Stomach (tissue), 9 donors: ENCODE results near the gene BNIP3. TPM values are rescaled to one million over a fixed set of nuclear protein-coding genes. Genes with fewer than 3 reads are reported as not detected.

Source experiments
- DNase-seq, 2 donors: peaks; one replicate each; pipeline versions ENCODE4 v3.0.0 to v3.0.0-alpha.2; 2013 to 2019
- H3K27ac ChIP-seq, 5 donors: fragments of 200-600 bp in 4 of 5; sonication (generic) in 4 of 5; one replicate each; pipeline ENCODE4 v1.5.1; 2013 to 2019; ENCODE audit warnings: mild to moderate bottlenecking in 1 of 5, moderate library complexity in 1 of 5
- H3K27me3 ChIP-seq, 3 donors: fragments of 200-600 bp; sonication (generic); one replicate each; pipeline ENCODE4 v1.5.1; 2017 to 2019; ENCODE audit warnings: mixed run types in 1 of 3
- H3K36me3 ChIP-seq, 4 donors: fragments of 200-600 bp; sonication (generic); 1 replicate in 3 of 4; 2 replicates in 1 of 4; pipeline ENCODE4 v1.5.1; 2016 to 2019
- H3K4me1 ChIP-seq, 4 donors: fragments of 200-600 bp; sonication (generic); one replicate each; pipeline ENCODE4 v1.5.1; 2016 to 2019
- H3K4me3 ChIP-seq, 4 donors: fragments of 200-600 bp; sonication (generic) in 3 of 4; one replicate each; pipeline ENCODE4 v1.5.1; 2016 to 2019; ENCODE audit warnings: mild to moderate bottlenecking in 1 of 4
- H3K9me3 ChIP-seq, 4 donors: fragments of 200-600 bp; sonication (generic); one replicate each; pipeline ENCODE4 v1.5.1; 2016 to 2019
- EP300 ChIP-seq: sonication (generic); formaldehyde crosslinking; IDR thresholded peaks from one replicate; pipeline ENCODE4 v1.6.1; 2017; ENCODE audit warnings: antibody characterized with exemption
- POLR2A ChIP-seq, 4 donors: fragments of 450-650 bp; IDR thresholded peaks; one replicate each; pipeline ENCODE4 v1.6.1; 2016; ENCODE audit warnings: antibody characterized with exemption in 4 of 4, control low read depth in 2 of 4, mild to moderate bottlenecking in 1 of 4, moderate library complexity in 1 of 4
- POLR2AphosphoS5 ChIP-seq, 3 donors: sonication (generic); formaldehyde crosslinking; IDR thresholded peaks; one replicate each; pipeline ENCODE4 v1.6.1; 2016; ENCODE audit warnings: antibody characterized with exemption in 3 of 3
- WGBS, 5 donors: extraction: QIAGEN DNeasy Blood & Tissue Kit in 3 of 5; methylation state at CpG; one replicate each; pipeline versions ENCODE4 v1.1.5 to v1.1.7; 2013 to 2018; 5-methylcytosine and 5-hydroxymethylcytosine counted together
- intact Hi-C: fragments of 100-400 bp; cut with DNase I; formaldehyde crosslinking; loops from one replicate; pipeline ENCODE4 v1.15.1; 2023; ENCODE audit warnings: low total_unique reads
- polyA plus RNA-seq, 3 donors: library from polyadenylated mRNA; stranded (reverse); fragments of 200-250 nt; gene quantifications; one replicate each; pipeline ENCODE4 v1.2.3, GENCODE V29; 2013
- total RNA-seq, 5 donors: library from RNA; depleted of rRNA; stranded (reverse); fragments of >200 nt; gene quantifications; one replicate each; pipeline versions ENCODE4 v1.1.0 to v1.2.3, GENCODE V29; 2014 to 2016
- TF ChIP-seq, protein P1 (sequence below), 7 experiments: fragments of 450-650 bp in 4 of 7; fragments of 200-600 bp in 3 of 7; sonication (generic) in 3 of 7; IDR thresholded peaks; one replicate each; pipeline ENCODE4 v1.5.1; 2016 to 2019; ENCODE audit warnings: antibody characterized with exemption in 7 of 7, control low read depth in 2 of 7, mild to moderate bottlenecking in 1 of 7
- donor health status: healthy with polysubstance abuse.
- donor health status: Bipolar disorder and iron deficiency.
- donor health status: healthy.

The BNIP3 gene
- total and polyA plus RNA-seq, 8 donors: 9.8 to 81.7 (median 22.0) TPM

GRCh38 chr10:131930150-131930549 lies 51.6 kb downstream of the BNIP3 start:
- Histone ChIP-seq H3K36me3 (peaks cover 0 to 11% (median 9%) of the 10 kb centered on the region in 4 donors), H3K4me3 (no peak overlapping the region), H3K27me3 (no peaks in the 10 kb centered on the region), H3K9me3 (peaks cover 0 to 8% (median 2%) of the 10 kb centered on the region in 4 donors), H3K27ac (no peak overlapping the region), H3K4me1 (peaks cover 13 to 69% (median 41%) of the 10 kb centered on the region in 4 donors)
- WGBS, 5 donors: 77 to 88% (median 80%) methylated on average over 4 of the region's 4 CpGs
- no peak for TF ChIP-seq EP300
- TF ChIP-seq, protein P1, sequence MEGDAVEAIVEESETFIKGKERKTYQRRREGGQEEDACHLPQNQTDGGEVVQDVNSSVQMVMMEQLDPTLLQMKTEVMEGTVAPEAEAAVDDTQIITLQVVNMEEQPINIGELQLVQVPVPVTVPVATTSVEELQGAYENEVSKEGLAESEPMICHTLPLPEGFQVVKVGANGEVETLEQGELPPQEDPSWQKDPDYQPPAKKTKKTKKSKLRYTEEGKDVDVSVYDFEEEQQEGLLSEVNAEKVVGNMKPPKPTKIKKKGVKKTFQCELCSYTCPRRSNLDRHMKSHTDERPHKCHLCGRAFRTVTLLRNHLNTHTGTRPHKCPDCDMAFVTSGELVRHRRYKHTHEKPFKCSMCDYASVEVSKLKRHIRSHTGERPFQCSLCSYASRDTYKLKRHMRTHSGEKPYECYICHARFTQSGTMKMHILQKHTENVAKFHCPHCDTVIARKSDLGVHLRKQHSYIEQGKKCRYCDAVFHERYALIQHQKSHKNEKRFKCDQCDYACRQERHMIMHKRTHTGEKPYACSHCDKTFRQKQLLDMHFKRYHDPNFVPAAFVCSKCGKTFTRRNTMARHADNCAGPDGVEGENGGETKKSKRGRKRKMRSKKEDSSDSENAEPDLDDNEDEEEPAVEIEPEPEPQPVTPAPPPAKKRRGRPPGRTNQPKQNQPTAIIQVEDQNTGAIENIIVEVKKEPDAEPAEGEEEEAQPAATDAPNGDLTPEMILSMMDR (IDR thresholded peaks at IDR 0.05): no peak
- no peak for TF ChIP-seq POLR2A (IDR thresholded peaks at IDR 0.05)
- TF ChIP-seq POLR2AphosphoS5 (IDR thresholded peaks at IDR 0.05): no peak
- peak in 1 of 2 donors; percentile 14 for DNase-seq
- intact Hi-C loops: no loop called here

DNA sequence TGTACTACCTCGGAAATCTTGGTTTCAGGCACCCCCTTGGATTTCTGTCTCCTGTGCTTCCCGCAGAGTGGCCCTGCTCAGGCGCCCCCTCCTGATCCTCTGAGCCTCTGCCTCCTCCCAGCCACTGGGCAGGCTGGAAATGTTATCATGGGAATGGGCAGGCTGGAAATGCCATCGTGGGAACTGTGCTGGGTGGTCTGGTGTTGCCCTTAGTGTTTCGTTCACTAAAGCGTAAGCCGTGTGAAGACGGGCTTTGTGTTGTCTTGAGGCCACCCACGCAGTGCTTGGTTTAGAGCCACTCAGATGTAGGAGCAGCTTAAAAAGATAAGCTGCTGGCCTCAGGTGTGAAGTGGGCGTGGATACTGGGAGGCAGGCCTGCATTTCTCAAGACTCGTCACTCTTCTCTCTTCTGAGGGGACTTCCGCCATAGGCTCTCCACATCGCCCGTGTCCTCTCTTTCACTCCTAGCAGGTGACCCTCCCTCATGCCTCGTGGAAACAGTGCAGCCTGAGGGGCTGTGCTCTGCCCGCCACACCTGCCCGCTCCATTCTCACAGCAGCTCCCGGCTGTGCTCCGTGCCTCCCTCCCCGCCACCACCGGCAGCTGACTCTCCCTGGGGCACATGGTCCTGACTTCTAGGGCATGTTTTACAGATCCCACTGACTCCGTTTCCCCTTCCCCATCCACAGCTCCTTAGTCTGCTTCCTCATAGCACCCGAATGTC lies 52.4 kb downstream of the BNIP3 start:
- Histone ChIP-seq H3K4me1 (peaks cover 13 to 69% (median 41%) of the 10 kb centered on the region in 4 donors), H3K9me3 (peaks cover 0 to 13% (median 2%) of the 10 kb centered on the region in 4 donors), H3K27me3 (no peaks in the 10 kb centered on the region), H3K27ac (no peak overlapping the region), H3K36me3 (peaks cover 0 to 2% (median under 1%) of the 10 kb centered on the region in 4 donors), H3K4me3 (no peak overlapping the region)
- 76 to 85% (median 81%) methylated on average over 21 to 23 of the region's 23 CpGs for WGBS, 5 donors
- peak in 1 of 2 donors; percentile 24 for DNase-seq
- TF ChIP-seq, protein P1 (IDR thresholded peaks at IDR 0.05): no peak
- TF ChIP-seq POLR2A (IDR thresholded peaks at IDR 0.05) (no peak), EP300 (no peak), POLR2AphosphoS5 (IDR thresholded peaks at IDR 0.05) (no peak)
- intact Hi-C loops: no loop called here

DNA sequence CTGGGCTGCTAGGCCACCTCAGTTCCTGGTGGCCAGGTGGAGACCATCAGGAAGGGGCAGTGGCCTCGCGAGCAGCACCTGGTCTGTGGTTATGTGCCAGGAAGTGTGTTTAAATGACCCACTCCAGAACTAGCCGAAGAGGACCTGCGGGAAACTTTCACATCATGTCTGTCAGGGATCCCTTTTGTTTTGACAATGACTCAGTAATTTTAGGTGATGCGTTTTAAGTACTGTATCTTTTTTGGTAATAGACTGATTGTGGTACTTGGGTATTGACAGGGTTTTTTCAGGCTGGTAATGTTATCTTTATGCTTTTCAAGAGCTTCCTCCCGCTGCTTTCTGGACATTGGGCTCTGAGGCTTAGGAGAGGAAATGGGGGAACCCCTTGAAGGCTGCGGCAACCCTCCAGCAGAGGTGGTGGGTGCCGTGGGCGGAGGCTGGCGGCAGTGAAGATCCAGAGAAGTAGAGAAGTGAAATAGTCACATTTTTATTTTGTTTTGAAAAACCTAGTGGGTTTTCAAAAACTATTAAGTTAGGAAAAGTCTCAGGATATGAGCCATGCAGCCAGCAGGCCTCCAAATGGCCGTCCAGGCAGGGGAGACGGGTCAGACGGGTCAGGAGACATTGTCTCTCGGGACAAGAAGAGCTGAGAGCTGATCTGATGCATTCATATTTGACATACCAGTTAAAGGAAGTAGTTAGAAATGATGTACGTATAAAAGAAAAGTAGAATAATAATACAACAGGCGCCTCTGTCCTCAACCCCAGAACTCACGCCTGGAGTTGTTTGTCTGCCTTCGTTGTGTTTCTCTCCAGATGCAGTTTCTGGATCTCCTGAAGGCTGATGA lies 53.3 kb downstream of the BNIP3 start:
- peaks cover 13 to 65% (median 41%) of the 10 kb centered on the region in 4 donors for H3K4me1 ChIP-seq
- TF ChIP-seq, protein P1 (IDR thresholded peaks at IDR 0.05): no peak
- no peak for TF ChIP-seq POLR2AphosphoS5 (IDR thresholded peaks at IDR 0.05)
- no peak for TF ChIP-seq EP300
- no peak for TF ChIP-seq POLR2A (IDR thresholded peaks at IDR 0.05)
- peaks cover 0 to 13% (median 2%) of the 10 kb centered on the region in 4 donors for H3K9me3 ChIP-seq
- DNase-seq: peak in 1 of 2 donors; percentile 24
- no peaks in the 10 kb centered on the region for H3K36me3 ChIP-seq
- intact Hi-C loops: no loop called here
- no peak overlapping the region for H3K4me3 ChIP-seq
- H3K27ac ChIP-seq: peak overlapping the region in 1 of 5 donors; percentile 0
- H3K27me3 ChIP-seq: no peaks in the 10 kb centered on the region
- 72 to 87% (median 79%) methylated on average over 18 of the region's 18 CpGs for WGBS, 5 donors
